SK-N-SH (cell line): ENCODE measurements around the gene RAB3B.

Experiments used
- CTCF ChIP-seq: fragments of 200-600 bp; sonication (generic); IDR thresholded peaks from 2 replicates; pipeline ENCODE4 v1.6.1; 2017; ENCODE audit warnings: antibody characterized with exemption, mild to moderate bottlenecking, moderate library complexity
- EP300 ChIP-seq, 2 experiments: IDR thresholded peaks; 2 replicates each; pipeline versions ENCODE4 v1.4.0 to v1.6.1; 2012; ENCODE audit warnings: borderline replicate concordance in 1 of 2, low read depth in 1 of 2, low read length in 1 of 2
- GABPA ChIP-seq: IDR thresholded peaks from 2 replicates; pipeline ENCODE4 v1.4.0; 2012; ENCODE audit warnings: low read depth, mild to moderate bottlenecking
- PBX3 ChIP-seq: IDR thresholded peaks from 2 replicates; pipeline ENCODE4; 2012
- POLR2AphosphoS5 ChIP-seq: IDR thresholded peaks from 2 replicates; pipeline ENCODE4 v1.6.1; 2012; ENCODE audit warnings: low read depth, low read length
- SIN3A ChIP-seq: IDR thresholded peaks from 2 replicates; pipeline ENCODE4 v1.6.1; 2012; ENCODE audit warnings: low read depth, mild to moderate bottlenecking, low read length, moderate library complexity, borderline replicate concordance
- TAF1 ChIP-seq: IDR thresholded peaks from 2 replicates; pipeline ENCODE4 v1.6.1; 2012; ENCODE audit warnings: low read depth, mild to moderate bottlenecking, low read length, moderate library complexity, borderline replicate concordance
- YY1 ChIP-seq: IDR thresholded peaks from 2 replicates; pipeline ENCODE4 v1.4.0; 2012; ENCODE audit warnings: low read depth, mild to moderate bottlenecking

GRCh38 chr1:51961954-51962353, 28.5 kb downstream of the RAB3B start:
- no peak for TF ChIP-seq SIN3A
- no peak for TF ChIP-seq TAF1
- no peak for TF ChIP-seq GABPA
- TF ChIP-seq PBX3 = no peak
- TF ChIP-seq YY1 = no peak
- no peak for TF ChIP-seq POLR2AphosphoS5
- TF ChIP-seq EP300 (IDR thresholded peaks at IDR 0.05; ENCODE audit: borderline replicate concordance in 1 of 2, low read depth in 1 of 2, low read length in 1 of 2) = no peak
- no peak for TF ChIP-seq CTCF
